HepG2 (cell line): ENCODE results near the gene NDUFB8. TPM values are rescaled to one million over a fixed set of nuclear protein-coding genes. Genes with fewer than 3 reads are reported as not detected.

ENCODE experiments used
- CBX5 ChIP-seq: sonication (generic); formaldehyde crosslinking; IDR thresholded peaks from 2 replicates; pipeline ENCODE4 v1.4.0; 2020; ENCODE audit warnings: missing genetic modification reagents, borderline replicate concordance
- ERF ChIP-seq: IDR thresholded peaks from 2 replicates; pipeline ENCODE4 v1.6.1; 2018; ENCODE audit warnings: missing biosample characterization, missing genetic modification reagents
- HNF4A ChIP-seq: sonication (generic); formaldehyde crosslinking; IDR thresholded peaks from 2 replicates; pipeline ENCODE4 v1.4.0; 2020; ENCODE audit warnings: missing genetic modification reagents
- HNRNPLL ChIP-seq: fragments of 200-400 bp; formaldehyde crosslinking; IDR thresholded peaks from 2 replicates; pipeline ENCODE4 v1.6.1; 2017; ENCODE audit warnings: mild to moderate bottlenecking, low read depth, low read length; ENCODE audit not compliant: poor library complexity, severe bottlenecking
- KDM5B ChIP-seq: sonication (generic); formaldehyde crosslinking; IDR thresholded peaks from 2 replicates; pipeline ENCODE4 v1.4.0; 2020; ENCODE audit warnings: missing genetic modification reagents, mild to moderate bottlenecking, borderline replicate concordance
- KLF9 ChIP-seq: IDR thresholded peaks from 2 replicates; pipeline ENCODE4 v1.6.1; 2016; ENCODE audit warnings: low read depth
- MTF1 ChIP-seq: sonication (generic); formaldehyde crosslinking; IDR thresholded peaks from 2 replicates; pipeline ENCODE4 v1.5.0; 2020; ENCODE audit warnings: missing genetic modification reagents
- REXO4 ChIP-seq: sonication (generic); formaldehyde crosslinking; IDR thresholded peaks from 2 replicates; pipeline ENCODE4 v1.8.0; 2022; ENCODE audit warnings: missing genetic modification reagents, mild to moderate bottlenecking, borderline replicate concordance
- TARDBP ChIP-seq: sonication (generic); formaldehyde crosslinking; IDR thresholded peaks from 2 replicates; pipeline ENCODE4 v1.8.0; 2022; ENCODE audit warnings: mild to moderate bottlenecking, missing genetic modification reagents
- TBX2 ChIP-seq: sonication (generic); formaldehyde crosslinking; IDR thresholded peaks from 2 replicates; pipeline ENCODE4 v1.5.0; 2020; ENCODE audit warnings: missing genetic modification reagents, mild to moderate bottlenecking, borderline replicate concordance
- TFAP4 ChIP-seq: sonication (generic); IDR thresholded peaks from 2 replicates; pipeline ENCODE4 v1.6.1; 2016; ENCODE audit warnings: low read depth, borderline replicate concordance
- ZNF207 ChIP-seq: fragments of 450-650 bp; IDR thresholded peaks from 2 replicates; pipeline ENCODE4 v1.6.1; 2016; ENCODE audit warnings: antibody characterized with exemption, borderline replicate concordance
- ZNF24 ChIP-seq: fragments of 450-650 bp; IDR thresholded peaks from 2 replicates; pipeline ENCODE4 v1.6.1; 2017; ENCODE audit warnings: antibody characterized with exemption, mild to moderate bottlenecking
- ZNF275 ChIP-seq: sonication (generic); formaldehyde crosslinking; IDR thresholded peaks from 2 replicates; pipeline ENCODE4 v1.8.0; 2022; ENCODE audit warnings: missing genetic modification reagents, mild to moderate bottlenecking, inconsistent platforms, borderline replicate concordance
- ZNF331 ChIP-seq: sonication (generic); formaldehyde crosslinking; IDR thresholded peaks from 2 replicates; pipeline ENCODE4 v1.4.0; 2020; ENCODE audit warnings: missing genetic modification reagents
- ZNF646 ChIP-seq: sonication (generic); formaldehyde crosslinking; IDR thresholded peaks from 2 replicates; pipeline ENCODE4 v1.9.0; 2021; ENCODE audit warnings: mild to moderate bottlenecking, missing genetic modification reagents
- ZNF75D ChIP-seq: sonication (generic); formaldehyde crosslinking; IDR thresholded peaks from 2 replicates; pipeline ENCODE4 v1.8.1; 2023; ENCODE audit warnings: missing genetic modification reagents, mild to moderate bottlenecking, borderline replicate concordance
- ZNF761 ChIP-seq: sonication (generic); formaldehyde crosslinking; conservative IDR thresholded peaks from 2 replicates; pipeline ENCODE4 v1.4.0; 2020; ENCODE audit warnings: mild to moderate bottlenecking, missing genetic modification reagents
- ZNF768 ChIP-seq: sonication (generic); formaldehyde crosslinking; IDR thresholded peaks from 2 replicates; pipeline ENCODE4 v1.4.0; 2020; ENCODE audit warnings: missing genetic modification reagents
- ZNF790 ChIP-seq: sonication (generic); formaldehyde crosslinking; IDR thresholded peaks from 2 replicates; pipeline ENCODE4 v1.8.0; 2022; ENCODE audit warnings: missing genetic modification reagents, mild to moderate bottlenecking, borderline replicate concordance
- ZNF816 ChIP-seq: sonication (generic); formaldehyde crosslinking; IDR thresholded peaks from 2 replicates; pipeline ENCODE4 v1.8.0; 2022; ENCODE audit warnings: missing genetic modification reagents, mild to moderate bottlenecking, borderline replicate concordance
- polyA plus RNA-seq, 8 experiments: library from polyadenylated mRNA; depleted of rRNA in 3 of 8; stranded (reverse) in 7 of 8; unstranded in 1 of 8; fragments of >200 nt; fragmentation: Illumina TruSeq in 4 of 8; extraction: Trizol in 4 of 8; gene quantifications; 2 replicates each; pipeline versions ENCODE4 v1.2.1 to v1.2.3, GENCODE V29; 2011 to 2016; ENCODE audit warnings: low read depth in 4 of 8, missing spikeins in 1 of 8, mixed read lengths in 1 of 8; ENCODE audit not compliant: insufficient read depth in 1 of 8
- total RNA-seq, 5 experiments: library from RNA; depleted of rRNA; stranded (reverse); fragments of >200 nt; fragmentation: Illumina TruSeq; extraction: Trizol; gene quantifications; 2 replicates each; pipeline ENCODE4 v1.2.3, GENCODE V29; 2016; ENCODE audit warnings: low read depth in 1 of 5

The NDUFB8 gene
- total and polyA plus RNA-seq, 2 of the 13 experiments (the other 11 are each of a cell fraction or from before 2014, with no cell fraction given), result 210 to 216 TPM

GRCh38 chr10:100535715-100536353 lies 6.2 kb upstream of the NDUFB8 start, which contains the start of gene HIF1AN (continued):
- 0 out of 2 replicates have a peak, but pooled peaks have one; percentile 24 for TF ChIP-seq ZNF331 (CRISPR knock-in tag)
- no peak for TF ChIP-seq ZNF761 (CRISPR knock-in tag)
- peak; percentile 58; the same call in 1 of the 2 replicates for TF ChIP-seq ERF (CRISPR knock-in tag)
- no peak for TF ChIP-seq ZNF75D (CRISPR knock-in tag)
- TF ChIP-seq ZNF768 (CRISPR knock-in tag), result peak; percentile 67; the same call in 1 of the 2 replicates
- TF ChIP-seq REXO4 (CRISPR knock-in tag), result no peak
- no peak for TF ChIP-seq ZNF24
- no peak for TF ChIP-seq TFAP4
- peak; percentile 63; the same call in 1 of the 2 replicates for TF ChIP-seq KDM5B (CRISPR knock-in tag)
- TF ChIP-seq HNF4A (CRISPR knock-in tag), result no peak
- peak; percentile 78; the same call in 1 of the 2 replicates for TF ChIP-seq KLF9 (CRISPR knock-in tag)
- peak; percentile 72; the same call in 1 of the 2 replicates for TF ChIP-seq CBX5 (CRISPR knock-in tag)
- TF ChIP-seq ZNF790 (CRISPR knock-in tag), result no peak
- peak; percentile 39; the same call in 1 of the 2 replicates for TF ChIP-seq TBX2
- no peak; the same call in 1 of the 2 replicates for TF ChIP-seq ZNF816 (CRISPR knock-in tag)
- no peak for TF ChIP-seq ZNF207
- peak; percentile 71; the same call in 1 of the 2 replicates for TF ChIP-seq TARDBP (CRISPR knock-in tag)
- TF ChIP-seq ZNF646 (CRISPR knock-in tag), result no peak
- no peak for TF ChIP-seq MTF1 (CRISPR knock-in tag)
- TF ChIP-seq ZNF275, result no peak
- TF ChIP-seq HNRNPLL, result peak; percentile 76
